Upper lobe of right lung (tissue), 1 donor: Measurements from ENCODE around the gene MYO1F. TPM values are rescaled to one million over a fixed set of nuclear protein-coding genes. Genes with fewer than 3 reads are reported as not detected.

Experiments
- ATAC-seq: fragments of 200-7000 bp; cut with Tn5 transposase; one replicate; pipeline ENCODE4 v1.9.1; 2020; ENCODE audit warnings: mild to moderate bottlenecking, moderate library complexity
- DNase-seq: peaks from one replicate; pipeline ENCODE4 v3.0.0-alpha.2; 2020
- H3K27ac ChIP-seq: fragments of 200-600 bp; one replicate; pipeline ENCODE4 v1.8.0; 2022
- H3K27me3 ChIP-seq: fragments of 200-600 bp; one replicate; pipeline ENCODE4 v1.8.0; 2022; ENCODE audit warnings: mild to moderate bottlenecking
- H3K36me3 ChIP-seq: fragments of 200-600 bp; one replicate; pipeline ENCODE4 v1.8.0; 2022
- H3K4me1 ChIP-seq: fragments of 200-600 bp; one replicate; pipeline ENCODE4 v1.8.0; 2022
- H3K4me3 ChIP-seq: fragments of 200-600 bp; one replicate; pipeline ENCODE4 v1.8.0; 2022; ENCODE audit warnings: mild to moderate bottlenecking
- H3K9me3 ChIP-seq: fragments of 200-600 bp; one replicate; pipeline ENCODE4 v1.8.0; 2022
- CTCF ChIP-seq: fragments of 200-600 bp; IDR thresholded peaks from one replicate; pipeline ENCODE4 v1.8.0; 2022; ENCODE audit warnings: antibody characterized with exemption
- intact Hi-C: fragments of 100-400 bp; cut with DNase I; formaldehyde crosslinking; loops from one replicate; pipeline ENCODE4 v1.11.0; 2022
- total RNA-seq: library from RNA; stranded (reverse); fragmentation: NEBNext Ultra II Directional; extraction: Animal tissue kit (Norgen Biotek cat#: 25700); gene quantifications from one replicate; pipeline ENCODE4 v1.2.1, GENCODE V29; 2021
- donor health status: DM: no; HTN: yes; CAD: no; lungs with severe emphysema.

The MYO1F gene
- total RNA-seq, 1 donor from 2014 or later, result 106 TPM

- H3K36me3 ChIP-seq, result no peaks in the 10 kb centered on the region
- H3K4me3 ChIP-seq, result no peak overlapping the region
- H3K9me3 ChIP-seq, result no peaks in the 10 kb centered on the region
- H3K4me1 ChIP-seq, result peaks cover 33% of the 10 kb centered on the region
- ATAC-seq (peak; percentile 38), DNase-seq (peak; percentile 72)
- no peaks in the 10 kb centered on the region for H3K27me3 ChIP-seq
- TF ChIP-seq CTCF, result no peak
- intact Hi-C loops, result no loop called here
- H3K27ac ChIP-seq, result peak overlapping the region; percentile 96
These were observed 64.9 kb downstream of the MYO1F start for GRCh38 chr19:8512115-8512967.

GRCh38 chr19:8511573-8512101, 65.6 kb downstream of the MYO1F start:
- H3K4me3 ChIP-seq, result no peak overlapping the region
- intact Hi-C loops, result no loop called here
- no peak overlapping the region for H3K27ac ChIP-seq
- ATAC-seq (no peak), DNase-seq (peak; percentile 73)
- TF ChIP-seq CTCF, result no peak
- H3K9me3 ChIP-seq, result no peaks in the 10 kb centered on the region
- no peaks in the 10 kb centered on the region for H3K27me3 ChIP-seq
- no peaks in the 10 kb centered on the region for H3K36me3 ChIP-seq
- H3K4me1 ChIP-seq, result peaks cover 27% of the 10 kb centered on the region

- H3K27me3 ChIP-seq, result no peaks in the 10 kb centered on the region
- no peak for DNase-seq
- ATAC-seq, result no peak
- intact Hi-C loops, result no loop called here
- no peak overlapping the region for H3K27ac ChIP-seq
- no peaks in the 10 kb centered on the region for H3K36me3 ChIP-seq
- no peaks in the 10 kb centered on the region for H3K9me3 ChIP-seq
- H3K4me1 ChIP-seq, result peaks cover 34% of the 10 kb centered on the region
- H3K4me3 ChIP-seq, result no peak overlapping the region
- TF ChIP-seq CTCF, result no peak
These were observed 66.6 kb downstream of the MYO1F start for GRCh38 chr19:8510589-8511115.

- peaks cover 13% of the 10 kb centered on the region for H3K4me1 ChIP-seq
- DNase-seq, result no peak
- intact Hi-C loops, result no loop called here
- H3K27me3 ChIP-seq, result no peaks in the 10 kb centered on the region
- H3K36me3 ChIP-seq, result no peaks in the 10 kb centered on the region
- no peak for ATAC-seq
- peak; percentile 27 for TF ChIP-seq CTCF
- H3K27ac ChIP-seq, result peak overlapping the region; percentile 34
- H3K9me3 ChIP-seq, result no peaks in the 10 kb centered on the region
- H3K4me3 ChIP-seq, result peak overlapping the region; percentile 62
These were observed 70.8 kb downstream of the MYO1F start for GRCh38 chr19:8506402-8506957.

GRCh38 chr19:8505680-8506401, 71.4 kb downstream of the MYO1F start:
- peak; percentile 92 for DNase-seq
- Histone ChIP-seq H3K9me3 (no peaks in the 10 kb centered on the region), H3K27me3 (no peaks in the 10 kb centered on the region), H3K4me1 (peaks cover 13% of the 10 kb centered on the region), H3K27ac (peak overlapping the region; percentile 34), H3K36me3 (no peaks in the 10 kb centered on the region), H3K4me3 (peak overlapping the region; percentile 62)
- TF ChIP-seq CTCF, result peak; percentile 85
- intact Hi-C loops, result no loop called here
- peak; percentile 85 for ATAC-seq
